IMR-90 (cell line): ENCODE measurements around the gene NBEA. TPM values are rescaled to one million over a fixed set of nuclear protein-coding genes. Genes with fewer than 3 reads are reported as not detected.

ENCODE experiments used
- ATAC-seq: fragments of 200-7000 bp; cut with Tn5 transposase; 2 replicates; pipeline ENCODE4 v1.9.1; 2020; ENCODE audit warnings: low read depth, mild to moderate bottlenecking, moderate library complexity
- BruUV-seq: library from RNA; stranded (reverse); fragments of 400-500 nt; replicated peaks from 2 replicates; lab custom pipeline; 2021; lab: Mats Ljungman, UMichigan
- CTCF ChIA-PET: fragments of 300-600 bp; formaldehyde crosslinking; extraction: SDS; loops from one replicate; lab custom pipeline; 2021; ENCODE audit warnings: antibody characterized with exemption; lab: Yijun Ruan, JAX
- POLR2A ChIA-PET: fragments of 300-600 bp; sonication (Branson Sonifier 250); formaldehyde crosslinking; loops from one replicate; lab custom pipeline; 2022; ENCODE audit warnings: antibody characterized with exemption; ENCODE audit not compliant: unreplicated experiment; lab: Charles Lee
- DNase-seq: peaks from one replicate; pipeline ENCODE4 v3.0.0; 2013
- H2AFZ ChIP-seq: replicated peaks from 2 replicates; pipeline ENCODE3; 2013; ENCODE audit warnings: low read length, mild to moderate bottlenecking; ENCODE audit not compliant: poor library complexity
- H2AK5ac ChIP-seq: 2 replicates; pipeline ENCODE4 v1.6.1; 2013; ENCODE audit warnings: low read depth, low read length, inconsistent platforms
- H2AK9ac ChIP-seq: replicated peaks from 2 replicates; pipeline ENCODE3; 2013; ENCODE audit warnings: mild to moderate bottlenecking, low read depth, low read length, moderate library complexity; ENCODE audit not compliant: poor library complexity
- H2BK120ac ChIP-seq: 2 replicates; pipeline ENCODE4 v1.6.1; 2013; ENCODE audit warnings: low read depth, low read length, inconsistent platforms
- H2BK15ac ChIP-seq: 3 replicates; pipeline ENCODE4 v1.6.1; 2013; ENCODE audit warnings: low read depth, low read length, inconsistent platforms
- H2BK20ac ChIP-seq: 2 replicates; pipeline ENCODE4 v1.6.1; 2013; ENCODE audit warnings: low read depth, mild to moderate bottlenecking, inconsistent platforms, low read length, moderate library complexity
- H2BK5ac ChIP-seq: 2 replicates; pipeline ENCODE4 v1.6.1; 2013; ENCODE audit warnings: mild to moderate bottlenecking, low read depth, low read length, inconsistent platforms; ENCODE audit not compliant: poor library complexity, severe bottlenecking
- H3K14ac ChIP-seq: replicated peaks from 2 replicates; pipeline ENCODE4 v1.6.1; 2013; ENCODE audit warnings: low read depth, low read length, inconsistent platforms
- H3K18ac ChIP-seq: 2 replicates; pipeline ENCODE4 v1.6.1; 2013; ENCODE audit warnings: low read depth, low read length, control low read depth
- H3K23ac ChIP-seq: 2 replicates; pipeline ENCODE4 v1.6.1; 2013; ENCODE audit warnings: low read depth, low read length, inconsistent platforms
- H3K27ac ChIP-seq: 2 replicates; pipeline ENCODE4 v1.5.1; 2013; ENCODE audit warnings: mild to moderate bottlenecking, control low read depth, low read length; ENCODE audit not compliant: insufficient read depth
- H3K27me3 ChIP-seq: 2 replicates; pipeline ENCODE4 v1.6.1; 2013; ENCODE audit warnings: low read length; ENCODE audit not compliant: control insufficient read depth, insufficient read depth
- H3K36me3 ChIP-seq: 2 replicates; pipeline ENCODE4 v1.6.1; 2013; ENCODE audit warnings: low read length, mixed read lengths; ENCODE audit not compliant: control insufficient read depth, insufficient read depth
- H3K4ac ChIP-seq: 2 replicates; pipeline ENCODE4 v1.6.1; 2013; ENCODE audit warnings: low read depth, low read length, inconsistent platforms
- H3K4me1 ChIP-seq: 2 replicates; pipeline ENCODE4 v1.6.1; 2013; ENCODE audit warnings: low read length, mixed read lengths; ENCODE audit not compliant: control insufficient read depth, insufficient read depth
- H3K4me2 ChIP-seq: 2 replicates; pipeline ENCODE4 v1.6.1; 2013; ENCODE audit warnings: low read depth, mild to moderate bottlenecking, control low read depth, low read length, moderate library complexity
- H3K4me3 ChIP-seq: 2 replicates; pipeline ENCODE4 v1.5.1; 2013; ENCODE audit warnings: low read depth, mild to moderate bottlenecking, control low read depth, low read length, moderate library complexity; ENCODE audit not compliant: insufficient read depth
- H3K56ac ChIP-seq: 2 replicates; pipeline ENCODE4 v1.6.1; 2013; ENCODE audit warnings: low read length, inconsistent platforms; ENCODE audit not compliant: insufficient read depth; ENCODE audit errors: extremely low read depth
- H3K79me1 ChIP-seq, 2 experiments: 2 replicates each; pipeline ENCODE4 v1.6.1; 2013; ENCODE audit warnings: low read length in 2 of 2, inconsistent platforms in 1 of 2, low read depth in 1 of 2
- H3K9ac ChIP-seq: 2 replicates; pipeline ENCODE4 v1.6.1; 2013; ENCODE audit warnings: low read depth, low read length, control low read depth
- H3K9me1 ChIP-seq: 2 replicates; pipeline ENCODE4 v1.6.1; 2013; ENCODE audit warnings: low read length, inconsistent platforms; ENCODE audit not compliant: insufficient read depth
- H3K9me3 ChIP-seq: 2 replicates; pipeline ENCODE4 v1.6.1; 2013; ENCODE audit warnings: low read length; ENCODE audit not compliant: control insufficient read depth, insufficient read depth
- H4K20me1 ChIP-seq: 2 replicates; pipeline ENCODE4 v1.6.1; 2013; ENCODE audit warnings: low read length, inconsistent platforms; ENCODE audit not compliant: insufficient read depth
- H4K5ac ChIP-seq: 2 replicates; pipeline ENCODE4 v1.6.1; 2013; ENCODE audit warnings: mild to moderate bottlenecking, low read depth, low read length, control low read depth
- H4K8ac ChIP-seq, 2 experiments: 2 replicates each; pipeline ENCODE4 v1.6.1; 2013; ENCODE audit warnings: low read depth in 2 of 2, low read length in 2 of 2, control low read depth in 1 of 2, inconsistent platforms in 1 of 2
- H4K91ac ChIP-seq: 2 replicates; pipeline ENCODE4 v1.6.1; 2013; ENCODE audit warnings: low read depth, low read length, inconsistent platforms; ENCODE audit not compliant: insufficient read depth
- BHLHE40 ChIP-seq: fragments of 150-350 bp; IDR thresholded peaks from 2 replicates; pipeline ENCODE4 v1.6.1; 2016; ENCODE audit warnings: mild to moderate bottlenecking, low read depth, low read length
- CEBPB ChIP-seq: IDR thresholded peaks from 2 replicates; pipeline ENCODE4 v1.6.1; 2012; ENCODE audit warnings: low read depth, low read length, improper control_type of control experiment
- CHD1 ChIP-seq: IDR thresholded peaks from 2 replicates; pipeline ENCODE4 v1.6.1; 2012; ENCODE audit warnings: low read depth, low read length, improper control_type of control experiment
- FOS ChIP-seq: fragments of 150-350 bp; IDR thresholded peaks from 2 replicates; pipeline ENCODE4 v1.6.1; 2016; ENCODE audit warnings: low read depth, low read length
- MAFK ChIP-seq: IDR thresholded peaks from 2 replicates; pipeline ENCODE4 v1.6.1; 2012; ENCODE audit warnings: low read depth, low read length, improper control_type of control experiment
- MAZ ChIP-seq: IDR thresholded peaks from 2 replicates; pipeline ENCODE4 v1.6.1; 2012; ENCODE audit warnings: low read depth, mild to moderate bottlenecking, low read length, improper control_type of control experiment, moderate library complexity, borderline replicate concordance
- MXI1 ChIP-seq: IDR thresholded peaks from 2 replicates; pipeline ENCODE4 v1.6.1; 2012; ENCODE audit warnings: low read depth, mild to moderate bottlenecking, low read length, moderate library complexity, borderline replicate concordance
- NFE2L2 ChIP-seq: fragments of 150-350 bp; IDR thresholded peaks from 2 replicates; pipeline ENCODE4 v1.6.1; 2016; ENCODE audit warnings: low read depth, mild to moderate bottlenecking, low read length
- POLR2A ChIP-seq: IDR thresholded peaks from 2 replicates; pipeline ENCODE4 v1.6.1; 2012; ENCODE audit warnings: mild to moderate bottlenecking, low read depth, low read length
- RAD21 ChIP-seq: IDR thresholded peaks from 2 replicates; pipeline ENCODE4 v1.6.1; 2012; ENCODE audit warnings: low read length, improper control_type of control experiment
- RCOR1 ChIP-seq: IDR thresholded peaks from 2 replicates; pipeline ENCODE4 v1.6.1; 2012; ENCODE audit warnings: mild to moderate bottlenecking, low read length, improper control_type of control experiment; ENCODE audit not compliant: insufficient replicate concordance
- SMC3 ChIP-seq: fragments of 150-350 bp; IDR thresholded peaks from 2 replicates; pipeline ENCODE4 v1.6.1; 2016; ENCODE audit warnings: low read depth, mild to moderate bottlenecking, antibody characterized with exemption, low read length, moderate library complexity
- WGBS, 2 experiments: methylation state at CpG; one replicate each; pipeline versions ENCODE4 v1.1.5 to v1.1.7; 2013; ENCODE audit warnings: missing lambda C conversion rate in 2 of 2; ENCODE audit not compliant: insufficient read length in 1 of 2; ENCODE audit errors: extremely low coverage in 2 of 2; 5-methylcytosine and 5-hydroxymethylcytosine counted together
- dilution Hi-C: fragments of 300-500 bp; cut with HindIII; formaldehyde crosslinking; loops from one replicate; pipeline ENCODE4 v1.14.3; 2018; ENCODE audit warnings: low sequenced_read_pairs; ENCODE audit not compliant: unreplicated experiment
- in situ Hi-C: fragments of 300-500 bp; cut with MboI; formaldehyde crosslinking; loops from 3 replicates; pipeline ENCODE4 v1.14.3; 2019; ENCODE audit warnings: low sequenced_read_pairs, inconsistent platforms, mixed read lengths
- intact Hi-C: fragments of 100-400 bp; cut with micrococcal nuclease; formaldehyde crosslinking; loops from 2 replicates; pipeline ENCODE4 v1.10.0; 2022
- polyA plus RNA-seq, 3 experiments: library from polyadenylated mRNA; depleted of rRNA; stranded (reverse); fragments of >200 nt; gene quantifications; 2 replicates each; pipeline ENCODE4 v1.2.3, GENCODE V29; 2012; ENCODE audit warnings: low replicate concordance in 1 of 3
- total RNA-seq: library from RNA; depleted of rRNA; stranded (reverse); fragments of >200 nt; gene quantifications from 2 replicates; pipeline ENCODE4 v1.2.3, GENCODE V29; 2012
- TF ChIP-seq, protein P1 (sequence below): fragments of 150-350 bp; IDR thresholded peaks from 2 replicates; pipeline ENCODE4 v1.6.1; 2017; ENCODE audit warnings: mild to moderate bottlenecking, antibody characterized with exemption, low read length, low read depth
- TF ChIP-seq, protein P2 (sequence below): conservative IDR thresholded peaks from 2 replicates; pipeline ENCODE4 v1.5.1; 2012; ENCODE audit warnings: mild to moderate bottlenecking, low read depth, low read length, improper control_type of control experiment
- TF ChIP-seq, protein P3 (sequence below): fragments of 150-350 bp; IDR thresholded peaks from 2 replicates; pipeline ENCODE4 v1.6.1; 2016; ENCODE audit warnings: low read depth, mild to moderate bottlenecking, low read length, moderate library complexity, borderline replicate concordance

NBEA gene
- total and polyA plus RNA-seq, 2 of the 4 experiments (the other 2 are of a cell fraction), result 0.82 to 2.2 TPM

DNA sequence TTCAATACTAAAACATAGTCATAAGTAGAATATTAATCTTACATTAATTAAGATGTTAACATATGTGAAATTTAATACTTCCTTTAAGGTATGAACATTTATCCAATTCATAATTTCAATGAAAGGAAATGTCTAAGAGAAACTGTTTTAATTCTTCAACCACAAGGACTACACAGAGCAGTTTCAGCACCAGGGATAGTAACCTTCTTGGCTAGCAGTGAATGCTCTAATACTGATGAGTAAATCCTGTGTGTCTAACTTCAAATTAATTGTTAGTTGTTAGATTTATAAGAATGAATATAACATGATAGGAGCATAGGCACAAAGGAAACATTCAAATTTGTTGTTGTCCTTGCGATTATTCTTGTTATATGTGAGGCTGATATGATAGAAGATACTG, 15.6 kb upstream of the NBEA start:
- Histone ChIP-seq H4K5ac (no peak overlapping the region), H3K4me1 (no peaks in the 10 kb centered on the region), H3K79me1 (no peaks in the 10 kb centered on the region), H4K20me1 (no peaks in the 10 kb centered on the region), H3K4me3 (no peak overlapping the region), H3K36me3 (no peaks in the 10 kb centered on the region), H2BK5ac (no peak overlapping the region), H2AK9ac (no peak overlapping the region), H2BK15ac (no peak overlapping the region), H3K4me2 (no peak overlapping the region), H2AK5ac (no peak overlapping the region), H3K27me3 (no peaks in the 10 kb centered on the region), H3K9me3 (no peaks in the 10 kb centered on the region), H3K14ac (no peak overlapping the region), H4K91ac (no peak overlapping the region), H3K9ac (no peak overlapping the region), H3K56ac (no peak overlapping the region), H3K27ac (no peak overlapping the region), H2BK120ac (no peak overlapping the region), H4K8ac (no peak overlapping the region), H3K18ac (no peak overlapping the region), H3K9me1 (no peaks in the 10 kb centered on the region), H3K4ac (no peak overlapping the region), H2BK20ac (no peak overlapping the region), H2AFZ (no peak overlapping the region), H3K23ac (no peak overlapping the region)
- intact Hi-C loops, result no loop called here
- in situ Hi-C loops, result no loop called here
- DNase-seq (peak; percentile 47), ATAC-seq (peak; percentile 64; the same call in 1 of the 2 replicates)
- CTCF ChIA-PET, result no interaction called here
- no TSS peak for BruUV-seq
- dilution Hi-C loops, result no loop called here
- POLR2A ChIA-PET, result no interaction called here
- no CpG with 5 or more reads among the region's 1 CpG for WGBS, 2 experiments
- TF ChIP-seq SMC3, result no peak
- TF ChIP-seq, protein P1, sequence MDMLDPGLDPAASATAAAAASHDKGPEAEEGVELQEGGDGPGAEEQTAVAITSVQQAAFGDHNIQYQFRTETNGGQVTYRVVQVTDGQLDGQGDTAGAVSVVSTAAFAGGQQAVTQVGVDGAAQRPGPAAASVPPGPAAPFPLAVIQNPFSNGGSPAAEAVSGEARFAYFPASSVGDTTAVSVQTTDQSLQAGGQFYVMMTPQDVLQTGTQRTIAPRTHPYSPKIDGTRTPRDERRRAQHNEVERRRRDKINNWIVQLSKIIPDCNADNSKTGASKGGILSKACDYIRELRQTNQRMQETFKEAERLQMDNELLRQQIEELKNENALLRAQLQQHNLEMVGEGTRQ, result no peak
- TF ChIP-seq BHLHE40, result no peak
- TF ChIP-seq CEBPB, result no peak
- no peak for TF ChIP-seq FOS
- no peak for TF ChIP-seq RAD21
- no peak for TF ChIP-seq NFE2L2
- TF ChIP-seq MAFK, result no peak
- TF ChIP-seq RCOR1, result no peak
- TF ChIP-seq CHD1, result no peak
- TF ChIP-seq, protein P2, sequence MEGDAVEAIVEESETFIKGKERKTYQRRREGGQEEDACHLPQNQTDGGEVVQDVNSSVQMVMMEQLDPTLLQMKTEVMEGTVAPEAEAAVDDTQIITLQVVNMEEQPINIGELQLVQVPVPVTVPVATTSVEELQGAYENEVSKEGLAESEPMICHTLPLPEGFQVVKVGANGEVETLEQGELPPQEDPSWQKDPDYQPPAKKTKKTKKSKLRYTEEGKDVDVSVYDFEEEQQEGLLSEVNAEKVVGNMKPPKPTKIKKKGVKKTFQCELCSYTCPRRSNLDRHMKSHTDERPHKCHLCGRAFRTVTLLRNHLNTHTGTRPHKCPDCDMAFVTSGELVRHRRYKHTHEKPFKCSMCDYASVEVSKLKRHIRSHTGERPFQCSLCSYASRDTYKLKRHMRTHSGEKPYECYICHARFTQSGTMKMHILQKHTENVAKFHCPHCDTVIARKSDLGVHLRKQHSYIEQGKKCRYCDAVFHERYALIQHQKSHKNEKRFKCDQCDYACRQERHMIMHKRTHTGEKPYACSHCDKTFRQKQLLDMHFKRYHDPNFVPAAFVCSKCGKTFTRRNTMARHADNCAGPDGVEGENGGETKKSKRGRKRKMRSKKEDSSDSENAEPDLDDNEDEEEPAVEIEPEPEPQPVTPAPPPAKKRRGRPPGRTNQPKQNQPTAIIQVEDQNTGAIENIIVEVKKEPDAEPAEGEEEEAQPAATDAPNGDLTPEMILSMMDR, result no peak
- no peak for TF ChIP-seq MXI1
- no peak for TF ChIP-seq POLR2A
- TF ChIP-seq MAZ, result no peak
- TF ChIP-seq, protein P3, sequence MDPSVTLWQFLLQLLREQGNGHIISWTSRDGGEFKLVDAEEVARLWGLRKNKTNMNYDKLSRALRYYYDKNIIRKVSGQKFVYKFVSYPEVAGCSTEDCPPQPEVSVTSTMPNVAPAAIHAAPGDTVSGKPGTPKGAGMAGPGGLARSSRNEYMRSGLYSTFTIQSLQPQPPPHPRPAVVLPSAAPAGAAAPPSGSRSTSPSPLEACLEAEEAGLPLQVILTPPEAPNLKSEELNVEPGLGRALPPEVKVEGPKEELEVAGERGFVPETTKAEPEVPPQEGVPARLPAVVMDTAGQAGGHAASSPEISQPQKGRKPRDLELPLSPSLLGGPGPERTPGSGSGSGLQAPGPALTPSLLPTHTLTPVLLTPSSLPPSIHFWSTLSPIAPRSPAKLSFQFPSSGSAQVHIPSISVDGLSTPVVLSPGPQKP, result no peak
